GM12878 (cell line): ENCODE measurements around the gene PIGL. TPM values are rescaled to one million over a fixed set of nuclear protein-coding genes. Genes with fewer than 3 reads are reported as not detected.

Source experiments
- ATF7 ChIP-seq: fragments of 450-650 bp; IDR thresholded peaks from 2 replicates; pipeline ENCODE4 v1.6.1; 2016; ENCODE audit warnings: low read depth, mild to moderate bottlenecking
- CEBPZ ChIP-seq: fragments of 150-350 bp; IDR thresholded peaks from 2 replicates; pipeline ENCODE4 v1.6.1; 2016; ENCODE audit warnings: low read depth, low read length
- E2F4 ChIP-seq: IDR thresholded peaks from 2 replicates; pipeline ENCODE4 v1.6.1; 2012; ENCODE audit warnings: low read depth, low read length, improper control_type of control experiment
- EZH2 ChIP-seq: IDR thresholded peaks from 2 replicates; pipeline ENCODE4 v1.6.1; 2012; ENCODE audit warnings: low read depth, mild to moderate bottlenecking, control low read depth, inconsistent platforms, low read length, borderline replicate concordance; ENCODE audit not compliant: control insufficient read depth
- FOXM1 ChIP-seq: IDR thresholded peaks from 2 replicates; pipeline ENCODE4 v1.6.1; 2012; ENCODE audit warnings: low read depth, mild to moderate bottlenecking, inconsistent platforms, low read length, moderate library complexity
- IKZF2 ChIP-seq, 2 experiments: fragments of 450-650 bp; IDR thresholded peaks; 2 replicates each; pipeline ENCODE4 v1.6.1; 2017; ENCODE audit warnings: mild to moderate bottlenecking in 2 of 2, moderate library complexity in 2 of 2
- PAX8 ChIP-seq: fragments of 450-650 bp; IDR thresholded peaks from 2 replicates; pipeline ENCODE4 v1.6.1; 2017; ENCODE audit warnings: mild to moderate bottlenecking, moderate library complexity
- POLR2A ChIP-seq: IDR thresholded peaks from 2 replicates; pipeline ENCODE4 v1.6.1; 2011; ENCODE audit warnings: low read depth, mild to moderate bottlenecking, low read length
- RUNX3 ChIP-seq: IDR thresholded peaks from 2 replicates; pipeline ENCODE4 v1.6.1; 2012; ENCODE audit warnings: low read length, inconsistent platforms
- SMARCA5 ChIP-seq: fragments of 450-650 bp; IDR thresholded peaks from 2 replicates; pipeline ENCODE4 v1.6.1; 2017; ENCODE audit warnings: mild to moderate bottlenecking
- SMC3 ChIP-seq: IDR thresholded peaks from 2 replicates; pipeline ENCODE4 v1.6.1; 2011; ENCODE audit warnings: low read length, improper control_type of control experiment, borderline replicate concordance
- SREBF2 ChIP-seq: IDR thresholded peaks from 2 replicates; pipeline ENCODE4 v1.6.1; 2012; ENCODE audit warnings: mild to moderate bottlenecking, low read length
- TCF7 ChIP-seq: IDR thresholded peaks from 2 replicates; pipeline ENCODE4 v1.6.1; 2014; ENCODE audit warnings: antibody characterized with exemption, borderline replicate concordance
- polyA plus RNA-seq, 11 experiments: library from polyadenylated mRNA; depleted of rRNA in 4 of 11; unstranded in 6 of 11; stranded (reverse) in 5 of 11; fragments of >200 nt; fragmentation: Nextera tagmentation in 4 of 11; fragmentation: Illumina TruSeq in 1 of 11; extraction: Ambion mirVana in 4 of 11; extraction: Trizol in 1 of 11; gene quantifications; 1 replicate in 1 of 11; 2 replicates in 10 of 11; pipeline versions ENCODE4 v1.2.1 to v1.2.3, GENCODE V29; 2011 to 2016; ENCODE audit warnings: inconsistent platforms in 2 of 11, missing spikeins in 2 of 11, low read depth in 1 of 11
- total RNA-seq, 4 experiments: library from RNA; depleted of rRNA in 3 of 4; stranded (reverse); fragments of >200 nt in 3 of 4; fragmentation: Illumina TruSeq in 1 of 4; extraction: Trizol in 1 of 4; gene quantifications; 2 replicates each; pipeline versions ENCODE4 v1.2.1 to v1.2.3, GENCODE V29; 2013 to 2021

PIGL gene
- total and polyA plus RNA-seq, 10 of the 15 experiments (the other 5 are each of a cell fraction or from before 2014, with no cell fraction given): 25.9 to 52.5 (median 30.2) TPM

GRCh38 chr17:16288860-16289571 is 72.0 kb downstream of the PIGL start (continued):
- TF ChIP-seq E2F4 (no peak), ATF7 (no peak), IKZF2 (IDR thresholded peaks at IDR 0.05) (peak in 1 of 2 experiments; percentile 37; a peak in 1 of 4 replicates), RUNX3 (0 out of 2 replicates have a peak, but pooled peaks have one; percentile 32), SMC3 (no peak), SMARCA5 (no peak), CEBPZ (no peak), SREBF2 (no peak), TCF7 (no peak), POLR2A (no peak), EZH2 (no peak), FOXM1 (no peak), PAX8 (no peak)
